Activated naive CD4-positive, alpha-beta T cell treated with anti-CD3 and anti-CD28 coated beads, Interleukin-2, amount 10 ng/mL, durations not matched to agents 7 days and 5 days (primary cell): ENCODE results near the gene TMEM132D.

Experiments
- CTCF ChIA-PET: fragments of 350-600 bp; sonication (Branson Sonifier 250); formaldehyde crosslinking; loops from one replicate; lab custom pipeline; 2021; ENCODE audit warnings: antibody characterized with exemption; lab: Charles Lee
- DNase-seq: peaks from one replicate; pipeline ENCODE4 v3.0.0-alpha.2; 2020
- H3K27ac Mint-ChIP-seq: one replicate; pipeline ENCODE4 v1.8.0; 2021; ENCODE audit warnings: mild to moderate bottlenecking, moderate library complexity, mixed read lengths
- H3K27me3 Mint-ChIP-seq: one replicate; pipeline ENCODE4 v1.8.0; 2021; ENCODE audit warnings: mild to moderate bottlenecking, mixed read lengths
- H3K36me3 Mint-ChIP-seq: one replicate; pipeline ENCODE4 v1.8.0; 2021; ENCODE audit warnings: mixed read lengths
- H3K4me1 Mint-ChIP-seq: one replicate; pipeline ENCODE4 v1.8.0; 2021; ENCODE audit warnings: mixed read lengths
- H3K4me3 Mint-ChIP-seq: one replicate; pipeline ENCODE4 v1.8.0; 2021; ENCODE audit warnings: mild to moderate bottlenecking, moderate library complexity, mixed read lengths
- H3K9me3 Mint-ChIP-seq: one replicate; pipeline ENCODE4 v1.8.0; 2021; ENCODE audit warnings: mixed read lengths

TMEM132D gene

DNA sequence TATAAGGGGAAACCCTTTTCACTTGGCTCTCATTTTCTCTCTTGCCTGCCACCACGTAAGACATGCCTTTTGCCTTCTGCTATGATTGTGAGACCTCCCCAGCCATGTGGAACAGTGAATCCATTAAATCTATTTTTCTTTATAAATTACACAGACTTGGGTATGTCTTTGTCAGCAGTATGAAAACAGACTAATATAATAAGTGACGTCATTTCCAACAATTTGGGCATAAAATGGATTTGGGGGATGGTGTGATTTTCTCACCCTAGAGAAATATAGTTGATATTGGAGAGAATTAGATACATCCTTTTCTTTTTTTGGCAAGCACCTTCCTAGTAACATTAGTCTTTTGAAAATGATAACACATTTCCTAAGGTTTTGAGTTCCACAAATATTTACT, 490.5 kb downstream of the TMEM132D start:
- H3K9me3 Mint-ChIP-seq = peaks cover 21% of the 10 kb centered on the region
- H3K4me3 Mint-ChIP-seq = no peak overlapping the region
- H3K4me1 Mint-ChIP-seq = no peaks in the 10 kb centered on the region
- H3K36me3 Mint-ChIP-seq = no peaks in the 10 kb centered on the region
- CTCF ChIA-PET = no interaction called here
- no peak for DNase-seq
- H3K27me3 Mint-ChIP-seq = no peaks in the 10 kb centered on the region
- no peak overlapping the region for H3K27ac Mint-ChIP-seq

DNA sequence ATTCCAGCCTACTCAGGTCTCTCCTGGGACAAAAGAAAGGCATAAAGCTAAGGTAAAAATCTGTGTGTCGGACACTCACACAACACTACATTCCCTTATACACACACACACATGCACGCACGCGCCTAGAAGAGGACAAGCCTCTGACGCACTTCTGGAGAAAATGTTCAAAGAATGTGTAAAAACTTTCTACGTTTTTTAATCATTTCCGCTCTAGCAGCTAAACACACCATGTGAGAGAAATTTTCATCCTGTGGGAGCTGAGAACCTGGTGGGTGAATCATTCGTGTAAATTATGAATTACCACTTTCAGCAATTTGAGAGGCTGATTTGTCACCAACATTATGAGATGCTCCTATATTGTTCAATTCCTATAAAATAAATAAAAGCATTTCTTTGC, 494.5 kb downstream of the TMEM132D start:
- no peaks in the 10 kb centered on the region for H3K4me1 Mint-ChIP-seq
- no peaks in the 10 kb centered on the region for H3K27me3 Mint-ChIP-seq
- no peak overlapping the region for H3K27ac Mint-ChIP-seq
- CTCF ChIA-PET = no interaction called here
- H3K9me3 Mint-ChIP-seq = peaks cover 7% of the 10 kb centered on the region
- no peaks in the 10 kb centered on the region for H3K36me3 Mint-ChIP-seq
- no peak overlapping the region for H3K4me3 Mint-ChIP-seq
- DNase-seq = no peak

DNA sequence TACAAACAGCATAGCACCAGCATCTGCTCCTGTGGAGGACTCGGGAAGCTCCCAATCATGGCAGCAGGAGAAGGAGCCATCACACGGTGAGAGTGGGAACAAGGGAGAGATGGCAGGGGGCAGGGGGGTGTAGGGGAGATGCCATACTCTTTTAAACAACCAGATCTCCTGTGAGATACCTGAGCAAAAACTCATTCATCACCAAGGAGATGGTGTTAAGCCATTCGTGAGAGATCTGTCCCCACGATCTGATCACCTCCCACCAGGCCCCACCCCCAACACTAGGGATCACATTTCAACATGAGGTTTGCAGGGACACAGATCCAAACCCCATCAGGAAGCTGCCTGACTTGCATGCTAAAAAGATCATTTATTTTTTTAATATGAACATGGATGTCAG, 499.3 kb downstream of the TMEM132D start:
- H3K4me1 Mint-ChIP-seq = no peaks in the 10 kb centered on the region
- H3K36me3 Mint-ChIP-seq = no peaks in the 10 kb centered on the region
- no peak for DNase-seq
- H3K4me3 Mint-ChIP-seq = no peak overlapping the region
- H3K9me3 Mint-ChIP-seq = peaks cover 15% of the 10 kb centered on the region
- H3K27me3 Mint-ChIP-seq = no peaks in the 10 kb centered on the region
- H3K27ac Mint-ChIP-seq = no peak overlapping the region
- CTCF ChIA-PET = no interaction called here

DNA sequence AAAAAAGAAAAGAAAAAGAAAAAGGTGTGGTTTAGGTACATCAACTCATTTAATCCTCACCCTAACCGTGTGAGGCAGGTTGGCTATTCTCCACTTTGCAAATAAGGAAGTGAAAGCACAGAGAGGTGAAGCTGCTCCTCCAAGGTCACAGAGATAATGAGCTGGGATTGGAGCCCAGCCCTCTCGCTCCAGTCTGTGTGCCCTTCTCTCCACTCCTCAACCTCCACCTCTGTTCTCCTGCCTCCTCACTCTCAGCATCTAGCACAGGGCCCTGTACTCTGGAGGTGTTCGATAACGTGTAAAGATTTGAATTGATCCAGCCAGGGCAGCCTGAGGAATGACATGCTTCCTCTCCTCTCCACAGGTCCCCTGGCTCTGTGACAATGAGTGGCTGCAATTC, 502.3 kb downstream of the TMEM132D start:
- Mint-ChIP-seq H3K9me3 (peaks cover 19% of the 10 kb centered on the region), H3K4me1 (no peaks in the 10 kb centered on the region), H3K27ac (no peak overlapping the region), H3K27me3 (no peaks in the 10 kb centered on the region), H3K36me3 (no peaks in the 10 kb centered on the region), H3K4me3 (no peak overlapping the region)
- CTCF ChIA-PET = no interaction called here
- no peak for DNase-seq

DNA sequence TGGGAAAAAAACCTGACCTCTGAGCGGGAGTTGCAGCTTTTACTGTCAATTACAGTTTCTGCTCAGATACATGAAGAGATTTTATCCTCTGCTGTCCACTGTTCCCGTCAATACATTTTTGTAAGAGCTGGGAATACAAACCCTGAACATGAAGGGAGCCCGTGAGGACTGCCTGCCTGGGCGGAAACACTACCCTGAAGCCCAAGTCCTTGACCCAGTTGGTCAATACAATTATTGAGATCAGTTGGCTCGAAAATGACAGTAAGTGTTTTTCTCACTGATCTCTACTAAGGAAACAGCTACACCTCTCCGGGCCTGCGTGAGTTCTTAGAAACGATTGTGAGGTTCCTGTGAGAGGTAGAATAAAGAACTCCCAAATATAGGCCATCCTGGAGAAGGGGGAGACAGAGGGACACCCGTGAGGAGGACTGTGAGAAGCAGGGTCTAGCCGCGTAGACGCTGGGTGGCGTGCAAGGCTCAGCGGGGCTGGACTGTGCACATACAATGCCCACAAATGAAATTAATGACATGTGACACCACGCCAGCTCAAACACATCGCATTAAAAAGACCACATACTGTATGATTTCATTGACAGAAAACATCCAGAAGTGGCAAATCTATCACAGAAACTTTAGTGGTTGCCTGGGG, 509.5 kb downstream of the TMEM132D start:
- Mint-ChIP-seq H3K9me3 (peaks cover 17% of the 10 kb centered on the region), H3K4me1 (no peaks in the 10 kb centered on the region), H3K27ac (no peak overlapping the region), H3K27me3 (no peaks in the 10 kb centered on the region), H3K4me3 (no peak overlapping the region), H3K36me3 (no peaks in the 10 kb centered on the region)
- CTCF ChIA-PET = no interaction called here
- DNase-seq = no peak

DNA sequence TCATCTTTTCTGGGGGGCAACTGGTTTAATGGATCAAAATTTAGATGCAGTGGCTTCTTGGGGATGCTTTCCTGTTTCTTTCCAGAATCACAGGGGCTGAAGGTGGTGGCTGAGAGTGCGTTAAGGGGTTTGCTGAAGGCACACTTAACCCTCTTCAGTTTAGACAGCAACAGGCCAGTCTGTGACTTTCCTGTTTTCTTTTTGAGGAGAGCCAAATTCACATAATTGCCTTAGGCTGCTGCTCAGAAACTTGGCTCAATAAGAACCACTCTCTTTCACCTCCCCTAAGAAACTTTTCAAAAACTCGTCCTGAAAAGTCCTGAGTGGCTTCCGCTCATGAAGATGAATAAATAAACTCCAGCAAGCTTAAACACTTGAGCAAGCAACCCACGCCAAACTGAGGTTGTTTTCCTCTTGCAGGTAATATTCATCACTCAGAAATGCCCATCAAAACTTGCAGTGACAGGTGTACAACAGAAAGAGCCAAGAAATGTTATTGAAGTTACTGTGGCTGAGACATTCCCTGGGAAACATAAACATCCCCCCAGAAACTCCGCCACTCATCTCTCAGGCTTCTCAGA, 510.4 kb downstream of the TMEM132D start:
- H3K4me1 Mint-ChIP-seq = no peaks in the 10 kb centered on the region
- no peaks in the 10 kb centered on the region for H3K27me3 Mint-ChIP-seq
- no peak for DNase-seq
- CTCF ChIA-PET = no interaction called here
- H3K36me3 Mint-ChIP-seq = no peaks in the 10 kb centered on the region
- H3K9me3 Mint-ChIP-seq = peaks cover 14% of the 10 kb centered on the region
- no peak overlapping the region for H3K27ac Mint-ChIP-seq
- no peak overlapping the region for H3K4me3 Mint-ChIP-seq

DNA sequence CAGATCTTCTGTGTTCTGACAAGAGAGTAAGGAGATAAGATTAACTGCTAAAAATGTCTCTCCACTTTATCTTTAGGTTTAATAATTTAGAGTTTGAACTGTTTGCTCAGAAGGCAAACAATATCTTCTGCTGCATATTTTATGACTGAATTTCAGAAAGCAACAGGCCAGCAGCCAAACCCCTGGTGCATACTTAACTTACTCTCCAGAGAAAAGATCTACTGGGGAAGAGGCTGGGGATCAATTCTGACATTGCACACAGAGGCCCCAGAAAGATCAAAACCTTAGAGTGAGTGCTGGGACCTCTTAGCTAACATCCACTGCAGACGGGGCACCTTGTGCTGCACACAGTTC, 518.2 kb downstream of the TMEM132D start:
- no peak overlapping the region for H3K4me3 Mint-ChIP-seq
- no peaks in the 10 kb centered on the region for H3K27me3 Mint-ChIP-seq
- CTCF ChIA-PET = no interaction called here
- no peaks in the 10 kb centered on the region for H3K36me3 Mint-ChIP-seq
- H3K9me3 Mint-ChIP-seq = peaks cover 5% of the 10 kb centered on the region
- no peak for DNase-seq
- H3K27ac Mint-ChIP-seq = no peak overlapping the region
- H3K4me1 Mint-ChIP-seq = no peaks in the 10 kb centered on the region

DNA sequence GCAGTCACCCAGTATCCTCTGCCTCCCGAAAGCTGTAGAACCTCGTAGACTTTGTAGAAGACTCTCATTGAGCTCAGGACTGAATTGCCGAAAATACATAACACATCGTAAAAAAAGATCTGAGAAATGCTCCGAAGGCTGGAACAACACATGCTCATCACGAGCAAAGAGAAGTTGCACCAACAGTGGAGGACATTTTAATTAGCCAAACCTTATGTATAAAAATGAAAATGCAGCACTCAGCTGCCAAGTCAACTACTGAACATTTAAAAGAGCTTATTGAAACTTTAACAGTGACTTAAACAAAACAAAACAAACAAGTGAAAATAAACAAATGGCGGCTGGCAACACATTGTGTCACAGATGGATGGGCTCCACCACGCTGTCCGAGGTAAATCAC, 519.9 kb downstream of the TMEM132D start:
- no peak for DNase-seq
- Mint-ChIP-seq H3K4me1 (no peaks in the 10 kb centered on the region), H3K27ac (no peak overlapping the region), H3K9me3 (peaks cover 11% of the 10 kb centered on the region), H3K27me3 (no peaks in the 10 kb centered on the region), H3K4me3 (no peak overlapping the region), H3K36me3 (no peaks in the 10 kb centered on the region)
- CTCF ChIA-PET = no interaction called here

DNA sequence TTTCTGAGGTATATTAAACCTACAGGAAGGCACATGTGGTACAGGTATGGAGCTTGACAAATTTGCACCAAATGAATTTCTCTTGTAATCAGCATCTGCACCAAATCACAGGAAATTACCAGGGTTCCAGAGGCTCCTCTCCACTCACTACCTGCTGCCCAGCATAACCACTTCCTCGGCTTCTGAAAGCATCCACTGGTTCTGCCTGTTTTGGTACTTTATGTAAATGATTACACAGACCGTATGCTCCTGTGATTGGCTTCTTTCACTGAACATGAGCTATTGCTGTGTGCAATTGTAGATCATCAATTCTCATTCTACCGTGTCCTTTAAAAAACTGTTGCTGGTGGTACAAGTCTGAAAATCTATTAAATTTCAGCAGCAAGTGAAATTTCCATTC, 522.1 kb downstream of the TMEM132D start:
- Mint-ChIP-seq H3K27ac (no peak overlapping the region), H3K9me3 (peaks cover 15% of the 10 kb centered on the region), H3K4me3 (no peak overlapping the region), H3K4me1 (no peaks in the 10 kb centered on the region), H3K27me3 (no peaks in the 10 kb centered on the region), H3K36me3 (no peaks in the 10 kb centered on the region)
- CTCF ChIA-PET = no interaction called here
- DNase-seq = no peak

DNA sequence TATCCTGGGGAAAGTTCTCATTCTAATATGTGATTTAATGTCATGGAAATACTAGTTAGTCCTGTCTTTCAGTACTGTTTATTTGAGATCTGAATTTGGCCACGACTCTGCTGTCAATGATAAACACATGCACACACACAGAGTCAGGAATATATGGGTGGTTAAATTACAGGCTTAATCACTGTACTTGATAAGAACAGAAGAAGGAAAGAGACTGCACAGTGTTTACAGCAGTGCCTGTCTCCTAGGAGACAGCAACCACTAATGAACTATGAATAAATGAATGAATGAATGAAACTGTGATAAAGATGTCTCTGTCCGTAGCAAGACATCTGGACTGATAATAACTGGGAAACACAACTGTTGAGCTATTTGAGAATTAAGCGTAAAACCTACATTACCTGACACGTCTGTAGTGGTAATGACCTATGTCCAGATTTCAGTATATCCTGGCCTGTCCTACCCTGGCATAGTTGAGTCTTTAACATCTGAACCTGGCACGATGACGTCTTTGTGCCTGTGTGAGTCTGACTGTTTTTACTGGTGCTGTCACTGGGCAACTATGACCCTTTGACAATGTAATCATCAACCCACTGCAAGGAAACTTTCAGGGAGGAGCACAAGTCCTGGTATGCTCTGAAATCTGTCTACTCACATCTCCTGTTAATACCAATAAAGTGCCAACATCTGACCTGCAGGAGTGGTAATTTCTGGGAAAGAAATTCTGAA, 524.6 kb downstream of the TMEM132D start:
- peaks cover 16% of the 10 kb centered on the region for H3K9me3 Mint-ChIP-seq
- H3K36me3 Mint-ChIP-seq = no peaks in the 10 kb centered on the region
- CTCF ChIA-PET = no interaction called here
- H3K27me3 Mint-ChIP-seq = no peaks in the 10 kb centered on the region
- no peaks in the 10 kb centered on the region for H3K4me1 Mint-ChIP-seq
- H3K4me3 Mint-ChIP-seq = no peak overlapping the region
- DNase-seq = no peak
- no peak overlapping the region for H3K27ac Mint-ChIP-seq

DNA sequence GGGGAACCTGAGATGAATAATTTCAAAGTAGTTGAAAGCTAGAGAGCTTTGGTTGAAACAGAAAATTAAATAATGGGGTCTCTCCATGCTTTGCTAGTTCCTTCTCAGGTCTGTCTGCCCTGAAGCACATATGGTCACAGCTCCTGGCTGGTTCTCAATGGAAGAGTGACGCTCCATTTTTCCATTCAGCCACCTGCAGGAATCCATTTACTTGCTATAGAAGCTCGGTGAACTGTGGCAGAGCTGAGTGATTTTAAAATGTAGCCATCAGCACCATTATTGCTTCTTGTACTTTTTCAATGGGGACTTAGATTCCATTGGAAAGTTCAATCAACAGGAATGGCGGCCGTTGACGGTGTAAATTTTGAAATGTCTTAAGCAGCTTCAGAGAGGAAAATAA, 525.3 kb downstream of the TMEM132D start:
- H3K27ac Mint-ChIP-seq = no peak overlapping the region
- no peaks in the 10 kb centered on the region for H3K4me1 Mint-ChIP-seq
- CTCF ChIA-PET = no interaction called here
- DNase-seq = no peak
- peaks cover 19% of the 10 kb centered on the region for H3K9me3 Mint-ChIP-seq
- H3K4me3 Mint-ChIP-seq = no peak overlapping the region
- H3K27me3 Mint-ChIP-seq = no peaks in the 10 kb centered on the region
- no peaks in the 10 kb centered on the region for H3K36me3 Mint-ChIP-seq

DNA sequence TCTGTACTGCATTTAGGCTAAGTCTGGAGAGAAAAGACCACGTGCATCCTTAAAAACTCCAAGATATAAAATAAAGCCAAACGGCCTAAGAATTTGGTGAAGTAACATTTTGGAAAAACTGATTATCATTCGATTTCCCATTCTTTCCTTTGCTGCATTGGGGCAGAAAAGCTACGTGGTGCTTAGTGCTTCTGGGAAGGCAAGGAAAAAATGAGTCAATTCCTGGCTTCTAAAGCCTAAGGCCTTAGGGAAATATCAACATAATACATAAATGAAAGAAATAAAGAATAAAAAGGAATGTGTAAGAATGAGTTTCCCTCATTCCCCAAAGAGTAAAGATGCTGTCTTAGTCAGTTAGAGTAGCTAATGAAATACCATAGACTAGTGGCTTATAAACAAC, 530.1 kb downstream of the TMEM132D start:
- Mint-ChIP-seq H3K27ac (no peak overlapping the region), H3K27me3 (no peaks in the 10 kb centered on the region), H3K4me3 (no peak overlapping the region), H3K4me1 (no peaks in the 10 kb centered on the region), H3K9me3 (peaks cover 6% of the 10 kb centered on the region), H3K36me3 (no peaks in the 10 kb centered on the region)
- CTCF ChIA-PET = no interaction called here
- no peak for DNase-seq

DNA sequence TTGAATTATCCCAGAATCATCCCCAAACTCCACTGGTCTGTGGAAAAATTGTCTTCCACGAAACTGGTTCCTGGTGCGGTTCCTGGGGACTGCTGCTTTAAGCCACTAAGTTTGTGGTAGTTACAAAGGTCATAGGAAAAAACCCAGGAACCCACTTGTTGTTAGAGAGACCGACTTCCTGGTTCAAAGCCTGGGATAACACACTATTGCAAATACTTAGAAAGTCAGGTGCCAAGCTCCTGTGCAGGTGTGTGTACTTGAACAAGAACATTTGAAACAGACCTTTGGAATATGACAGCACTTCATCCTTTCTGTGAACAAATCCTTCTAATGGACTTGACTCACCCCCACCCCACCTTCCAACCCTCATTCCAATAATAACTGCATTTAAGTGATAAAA, 530.9 kb downstream of the TMEM132D start:
- H3K4me3 Mint-ChIP-seq = no peak overlapping the region
- no peaks in the 10 kb centered on the region for H3K4me1 Mint-ChIP-seq
- no peaks in the 10 kb centered on the region for H3K27me3 Mint-ChIP-seq
- peaks cover 6% of the 10 kb centered on the region for H3K9me3 Mint-ChIP-seq
- no peak overlapping the region for H3K27ac Mint-ChIP-seq
- DNase-seq = no peak
- CTCF ChIA-PET = no interaction called here
- no peaks in the 10 kb centered on the region for H3K36me3 Mint-ChIP-seq

DNA sequence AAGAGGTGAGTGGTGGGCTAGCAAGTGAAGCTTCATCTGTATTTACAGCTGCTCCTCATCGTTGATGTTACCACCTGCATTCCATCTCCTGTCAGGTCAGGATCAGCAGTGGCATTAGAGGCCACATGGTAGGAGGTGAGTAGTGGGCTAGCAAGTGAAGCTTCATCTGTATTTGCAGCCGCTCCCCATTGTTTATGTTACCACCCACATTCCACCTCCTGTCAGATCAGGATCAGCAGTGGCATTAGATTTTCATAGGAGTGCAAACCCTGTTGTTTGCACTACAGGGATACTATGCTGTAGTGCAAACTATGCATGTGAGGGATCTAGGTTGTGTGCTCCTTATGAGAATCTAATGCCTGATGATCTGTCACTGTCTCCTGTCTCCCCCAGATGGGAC, 531.5 kb downstream of the TMEM132D start:
- Mint-ChIP-seq H3K4me3 (no peak overlapping the region), H3K36me3 (no peaks in the 10 kb centered on the region), H3K27ac (no peak overlapping the region), H3K9me3 (peaks cover 7% of the 10 kb centered on the region), H3K4me1 (no peaks in the 10 kb centered on the region), H3K27me3 (no peaks in the 10 kb centered on the region)
- CTCF ChIA-PET = no interaction called here
- DNase-seq = no peak

DNA sequence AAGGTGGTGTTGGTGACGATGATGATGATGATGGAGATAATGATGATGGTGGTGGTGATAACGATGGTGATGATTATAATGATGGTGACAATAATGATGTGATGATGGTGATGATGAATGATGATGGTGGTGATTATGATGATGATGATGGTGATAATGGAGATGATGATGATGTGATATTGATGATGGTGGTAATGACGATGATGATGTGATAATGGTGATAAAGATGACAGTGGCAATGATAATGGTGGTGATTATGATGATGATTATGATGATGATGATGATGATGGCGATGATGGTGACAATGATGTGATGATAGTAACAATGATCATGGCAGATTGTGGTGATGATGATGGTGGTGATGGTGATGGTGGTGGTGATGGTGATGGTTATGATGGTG, 532.6 kb downstream of the TMEM132D start:
- H3K27me3 Mint-ChIP-seq = no peaks in the 10 kb centered on the region
- no peak for DNase-seq
- no peaks in the 10 kb centered on the region for H3K4me1 Mint-ChIP-seq
- CTCF ChIA-PET = no interaction called here
- H3K36me3 Mint-ChIP-seq = no peaks in the 10 kb centered on the region
- no peak overlapping the region for H3K4me3 Mint-ChIP-seq
- H3K27ac Mint-ChIP-seq = no peak overlapping the region
- H3K9me3 Mint-ChIP-seq = peaks cover 11% of the 10 kb centered on the region
